Measurements from ENCODE around the gene DRG1.

DNA sequence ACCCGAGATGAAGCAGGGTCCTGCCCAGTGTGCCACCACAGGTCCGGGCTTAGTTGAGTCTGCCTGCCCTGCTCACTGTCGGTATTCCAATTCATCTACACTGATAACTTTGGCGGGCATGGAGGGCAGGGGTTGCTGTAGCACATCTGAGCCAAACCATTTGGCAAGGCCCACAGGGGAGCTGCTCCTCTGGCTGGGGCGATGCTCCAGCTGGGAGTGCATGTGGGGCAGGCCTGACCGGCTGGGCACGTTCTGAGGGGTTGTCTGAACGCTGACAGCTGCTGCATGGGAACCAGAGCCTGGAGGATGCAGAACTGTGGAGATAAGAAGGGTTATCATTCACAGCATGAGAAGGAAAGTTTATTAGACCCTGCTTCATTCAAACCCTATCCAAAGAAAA, 40.4 kb downstream of the DRG1 start:
- TF ChIP-seq, protein P1, sequence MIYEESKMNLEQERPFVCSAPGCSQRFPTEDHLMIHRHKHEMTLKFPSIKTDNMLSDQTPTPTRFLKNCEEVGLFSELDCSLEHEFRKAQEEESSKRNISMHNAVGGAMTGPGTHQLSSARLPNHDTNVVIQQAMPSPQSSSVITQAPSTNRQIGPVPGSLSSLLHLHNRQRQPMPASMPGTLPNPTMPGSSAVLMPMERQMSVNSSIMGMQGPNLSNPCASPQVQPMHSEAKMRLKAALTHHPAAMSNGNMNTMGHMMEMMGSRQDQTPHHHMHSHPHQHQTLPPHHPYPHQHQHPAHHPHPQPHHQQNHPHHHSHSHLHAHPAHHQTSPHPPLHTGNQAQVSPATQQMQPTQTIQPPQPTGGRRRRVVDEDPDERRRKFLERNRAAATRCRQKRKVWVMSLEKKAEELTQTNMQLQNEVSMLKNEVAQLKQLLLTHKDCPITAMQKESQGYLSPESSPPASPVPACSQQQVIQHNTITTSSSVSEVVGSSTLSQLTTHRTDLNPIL (CRISPR knock-in tag; IDR thresholded peaks at IDR 0.05; ENCODE audit: low read depth) = no peak
- no peak for TF ChIP-seq ARNTL (CRISPR knock-in tag; IDR thresholded peaks at IDR 0.05; ENCODE audit: borderline replicate concordance, low read depth)
- no peak for TF ChIP-seq ZFP30 (CRISPR knock-in tag; IDR thresholded peaks at IDR 0.05)
- no peak for TF ChIP-seq ZNF8 (CRISPR knock-in tag; IDR thresholded peaks at IDR 0.05)
- TF ChIP-seq ESRRG (CRISPR knock-in tag; IDR thresholded peaks at IDR 0.05) = no peak
- no peak for TF ChIP-seq ZNF565 (CRISPR knock-in tag; conservative IDR thresholded peaks at IDR 0.05; ENCODE audit: low read depth)
- TF ChIP-seq ZC3H10 (CRISPR knock-in tag; IDR thresholded peaks at IDR 0.05) = no peak
- no peak for TF ChIP-seq CSDC2 (CRISPR knock-in tag; IDR thresholded peaks at IDR 0.05)
